Keratinocyte (primary cell): Measurements from ENCODE around the gene TTC31. TPM values are rescaled to one million over a fixed set of nuclear protein-coding genes. Genes with fewer than 3 reads are reported as not detected.

ENCODE experiments used
- DNase-seq: peaks from one replicate; pipeline ENCODE4 v3.0.0-alpha.2; 2011; ENCODE audit warnings: low read depth, missing footprints, low spot score
- FAIRE-seq: peaks from 2 replicates; lab custom pipeline; 2011; peaks lifted over from hg19 to GRCh38; lab: Jason Lieb, UNC
- H2AFZ ChIP-seq: 2 replicates; pipeline ENCODE4 v1.6.0; 2012; ENCODE audit warnings: low read length, control low read depth, inconsistent platforms; ENCODE audit not compliant: control insufficient read depth
- H3K27ac ChIP-seq: 2 replicates; pipeline ENCODE4 v1.5.1; 2011; ENCODE audit warnings: low read length; ENCODE audit not compliant: control insufficient read depth, insufficient read depth
- H3K27me3 ChIP-seq: 3 replicates; pipeline ENCODE4 v1.6.0; 2011; ENCODE audit warnings: low read length; ENCODE audit not compliant: control insufficient read depth, insufficient read depth; ENCODE audit errors: extremely low read depth
- H3K36me3 ChIP-seq, 2 experiments: 2 replicates in 1 of 2; 3 replicates in 1 of 2; pipeline ENCODE4 v1.5.1; 2011; ENCODE audit warnings: low read length in 2 of 2, mild to moderate bottlenecking in 1 of 2; ENCODE audit not compliant: control insufficient read depth in 2 of 2, insufficient read depth in 2 of 2; ENCODE audit errors: extremely low read depth in 1 of 2
- H3K4me1 ChIP-seq: 3 replicates; pipeline ENCODE4 v1.5.1; 2011; ENCODE audit warnings: low read length; ENCODE audit not compliant: control insufficient read depth, insufficient read depth; ENCODE audit errors: extremely low read depth
- H3K4me2 ChIP-seq: 3 replicates; pipeline ENCODE4 v1.6.0; 2011; ENCODE audit warnings: low read depth, low read length; ENCODE audit not compliant: control insufficient read depth, insufficient read depth; ENCODE audit errors: extremely low read depth
- H3K4me3 ChIP-seq, 3 experiments: fragments of 200-600 bp in 1 of 3; sonication (generic) in 1 of 3; 2 replicates in 2 of 3; 3 replicates in 1 of 3; pipeline ENCODE4 v1.5.1; 2011 to 2016; ENCODE audit warnings: low read length in 3 of 3, mild to moderate bottlenecking in 3 of 3, control low read depth in 2 of 3, inconsistent platforms in 1 of 3, low read depth in 1 of 3, mixed read lengths in 1 of 3, mixed run types in 1 of 3, moderate library complexity in 1 of 3; ENCODE audit not compliant: control insufficient read depth in 2 of 3, insufficient read depth in 2 of 3; ENCODE audit errors: extremely low read depth in 1 of 3
- H3K79me2 ChIP-seq: 2 replicates; pipeline ENCODE4 v1.6.0; 2012; ENCODE audit warnings: low read length; ENCODE audit not compliant: control insufficient read depth, insufficient read depth
- H3K9ac ChIP-seq: 3 replicates; pipeline ENCODE4 v1.6.0; 2011; ENCODE audit warnings: low read length; ENCODE audit not compliant: control insufficient read depth, insufficient read depth; ENCODE audit errors: extremely low read depth
- H3K9me1 ChIP-seq: 3 replicates; pipeline ENCODE4 v1.6.0; 2011; ENCODE audit warnings: low read length; ENCODE audit not compliant: control insufficient read depth, insufficient read depth; ENCODE audit errors: extremely low read depth
- H3K9me3 ChIP-seq: 2 replicates; pipeline ENCODE4 v1.5.1; 2012; ENCODE audit warnings: low read depth, low read length; ENCODE audit not compliant: control insufficient read depth
- H4K20me1 ChIP-seq: 3 replicates; pipeline ENCODE4 v1.6.0; 2011; ENCODE audit warnings: low read length; ENCODE audit not compliant: control insufficient read depth, insufficient read depth; ENCODE audit errors: extremely low read depth
- CTCF ChIP-seq, 3 experiments: IDR thresholded peaks in 1 of 3; conservative IDR thresholded peaks in 1 of 3; optimal IDR thresholded peaks in 1 of 3; 2 replicates in 2 of 3; 3 replicates in 1 of 3; pipeline versions ENCODE3 to v1.5.1; 2011; ENCODE audit warnings: low read length in 3 of 3, mild to moderate bottlenecking in 3 of 3, moderate library complexity in 2 of 3, control low read depth in 1 of 3, inconsistent platforms in 1 of 3; ENCODE audit not compliant: insufficient read depth in 2 of 3; ENCODE audit errors: extremely low read depth in 1 of 3
- EZH2 ChIP-seq: IDR thresholded peaks from one replicate; pipeline ENCODE4 v1.6.1; 2012; ENCODE audit warnings: inconsistent platforms, mild to moderate bottlenecking, low read length, moderate library complexity
- dilution Hi-C: fragments of 300-500 bp; cut with MboI; formaldehyde crosslinking; loops from one replicate; pipeline ENCODE4 v1.7.0; 2020; ENCODE audit warnings: low sequenced_read_pairs; ENCODE audit not compliant: extremely low pct_ligation_motif_present
- polyA plus RNA-seq, 5 experiments: library from polyadenylated mRNA; depleted of rRNA in 3 of 5; stranded (reverse) in 3 of 5; stranded (forward) in 1 of 5; unstranded in 1 of 5; fragments of >200 nt; gene quantifications; 1 replicate in 1 of 5; 2 replicates in 3 of 5; 3 replicates in 1 of 5; pipeline versions ENCODE4 v1.2.1 to v1.2.3, GENCODE V29; 2011 to 2012; ENCODE audit warnings: missing spikeins in 2 of 5, low read depth in 1 of 5, low replicate concordance in 1 of 5

The TTC31 gene
- polyA plus RNA-seq, 1 donor (not counting 4 experiments of a cell fraction or from before 2014, with no cell fraction given) = 16.8 TPM

GRCh38 chr2:74489906-74490305 lies 7.0 kb downstream of the TTC31 start:
- no peak overlapping the region for H3K4me3 ChIP-seq
- H3K4me1 ChIP-seq = peaks cover 10% of the 10 kb centered on the region
- no peak overlapping the region for H3K4me2 ChIP-seq
- H2AFZ ChIP-seq = no peak overlapping the region
- H3K27me3 ChIP-seq = no peaks in the 10 kb centered on the region
- H3K79me2 ChIP-seq = peaks cover 12% of the 10 kb centered on the region
- dilution Hi-C loops = no loop called here
- DNase-seq (no peak), FAIRE-seq (no peak)
- no peak overlapping the region for H3K27ac ChIP-seq
- peaks cover 31 to 45% of the 10 kb centered on the region in 2 experiments for H3K36me3 ChIP-seq
- TF ChIP-seq CTCF (optimal IDR thresholded peaks at IDR 0.05 in 1 of 3, IDR thresholded peaks at IDR 0.05 in 1 of 3, conservative IDR thresholded peaks at IDR 0.05 in 1 of 3; ENCODE audit: extremely low read depth in 1 of 3, insufficient read depth in 2 of 3, low read length in 3 of 3) (no peak), EZH2 (no peak)
- H3K9ac ChIP-seq = no peak overlapping the region
- H3K9me1 ChIP-seq = no peaks in the 10 kb centered on the region
- H3K9me3 ChIP-seq = no peaks in the 10 kb centered on the region
- no peaks in the 10 kb centered on the region for H4K20me1 ChIP-seq

GRCh38 chr2:74491648-74492544 lies 9.0 kb downstream of the TTC31 start:
- H3K4me1 ChIP-seq = peaks cover 13% of the 10 kb centered on the region
- peaks cover 4% of the 10 kb centered on the region for H3K79me2 ChIP-seq
- TF ChIP-seq EZH2 (no peak), CTCF (optimal IDR thresholded peaks at IDR 0.05 in 1 of 3, IDR thresholded peaks at IDR 0.05 in 1 of 3, conservative IDR thresholded peaks at IDR 0.05 in 1 of 3; ENCODE audit: extremely low read depth in 1 of 3, insufficient read depth in 2 of 3, low read length in 3 of 3) (no peak)
- no peak for DNase-seq
- H2AFZ ChIP-seq = no peak overlapping the region
- no peaks in the 10 kb centered on the region for H4K20me1 ChIP-seq
- H3K36me3 ChIP-seq = peaks cover 32 to 39% of the 10 kb centered on the region in 2 experiments
- H3K27ac ChIP-seq = no peak overlapping the region
- H3K9me1 ChIP-seq = no peaks in the 10 kb centered on the region
- dilution Hi-C loops = no loop called here
- no peak overlapping the region for H3K9ac ChIP-seq
- FAIRE-seq = no peak
- no peaks in the 10 kb centered on the region for H3K27me3 ChIP-seq
- H3K4me2 ChIP-seq = no peak overlapping the region
- no peaks in the 10 kb centered on the region for H3K9me3 ChIP-seq
- no peak overlapping the region for H3K4me3 ChIP-seq
